CD4-positive, alpha-beta T cell treated with Interleukin-17A for 4 hours (primary cell): Measurements from ENCODE around the gene GRXCR1.

ENCODE experiments used
- DNase-seq: peaks from one replicate; pipeline ENCODE4 v3.0.0-alpha.2; 2020; ENCODE audit warnings: mixed read lengths

The GRXCR1 gene

GRCh38 chr4:42942216-42942615 is 49.7 kb downstream of the GRXCR1 start:
- no peak for DNase-seq

GRCh38 chr4:42945874-42946273 is 53.4 kb downstream of the GRXCR1 start:
- DNase-seq: no peak

- DNase-seq: no peak
Observed at GRCh38 chr4:42953321-42953720, 60.8 kb downstream of the GRXCR1 start.

- DNase-seq: no peak
Observed at GRCh38 chr4:42954963-42955669, 62.6 kb downstream of the GRXCR1 start.

- no peak for DNase-seq
Observed at GRCh38 chr4:42955746-42956505, 63.4 kb downstream of the GRXCR1 start.

- DNase-seq: no peak
Observed at GRCh38 chr4:42965326-42965725, 72.8 kb downstream of the GRXCR1 start.

- DNase-seq: no peak
Observed at GRCh38 chr4:42985976-42986375, 93.5 kb downstream of the GRXCR1 start.

- DNase-seq: no peak
Observed at GRCh38 chr4:42995343-42995944, 102.9 kb downstream of the GRXCR1 start.

- DNase-seq: no peak
Observed at GRCh38 chr4:43008793-43009192, 116.3 kb downstream of the GRXCR1 start.

- DNase-seq: no peak
Observed at GRCh38 chr4:43014256-43014655, 121.7 kb downstream of the GRXCR1 start.

- DNase-seq: no peak
Observed at GRCh38 chr4:43041632-43042031, 149.1 kb downstream of the GRXCR1 start.

- no peak for DNase-seq
Observed at GRCh38 chr4:43047058-43047457, 154.5 kb downstream of the GRXCR1 start.

GRCh38 chr4:43048570-43048969 is 156.1 kb downstream of the GRXCR1 start:
- DNase-seq: no peak

GRCh38 chr4:43049326-43049725 is 156.8 kb downstream of the GRXCR1 start:
- no peak for DNase-seq

- DNase-seq: no peak
Observed at GRCh38 chr4:43066415-43066814, 173.9 kb downstream of the GRXCR1 start.

- no peak for DNase-seq
Observed at GRCh38 chr4:43071069-43071468, 178.6 kb downstream of the GRXCR1 start.
